Choroid plexus epithelial cell (primary cell): Measurements from ENCODE around the gene S100A3.

Source experiments
- DNase-seq: peaks from one replicate; pipeline ENCODE4 v3.0.0-alpha.2; 2010; ENCODE audit warnings: low read depth
- H3K4me3 ChIP-seq: 2 replicates; pipeline ENCODE4 v1.5.1; 2011; ENCODE audit warnings: low read depth, mild to moderate bottlenecking, control low read depth, low read length, moderate library complexity
- CTCF ChIP-seq: conservative IDR thresholded peaks from 2 replicates; pipeline ENCODE4 v1.5.1; 2011; ENCODE audit warnings: low read depth, mild to moderate bottlenecking, control low read depth, inconsistent platforms, low read length, moderate library complexity

Gene S100A3

GRCh38 chr1:153536671-153537375, 12.2 kb downstream of the S100A3 start:
- no peak for DNase-seq
- no peak overlapping the region for H3K4me3 ChIP-seq
- TF ChIP-seq CTCF: no peak

GRCh38 chr1:153536012-153536670, 12.9 kb downstream of the S100A3 start:
- peak overlapping the region; percentile 69 for H3K4me3 ChIP-seq
- peak; percentile 72 for DNase-seq
- TF ChIP-seq CTCF: no peak

- no peak for TF ChIP-seq CTCF
- DNase-seq: no peak
Measured at GRCh38 chr1:153535242-153536011, 13.6 kb downstream of the S100A3 start, which contains the start of gene S100A6. Gene S100A6, minus strand, starts transcription at chr1:153535991. Its CDS starts 652 bp downstream, at chr1:153535339.

GRCh38 chr1:153534925-153535241, 14.2 kb downstream of the S100A3 start:
- peak overlapping the region; percentile 69 for H3K4me3 ChIP-seq
- no peak for DNase-seq
- no peak for TF ChIP-seq CTCF

More at GRCh38 chr1:153535242-153536011, 13.6 kb downstream of the S100A3 start, which contains the start of gene S100A6:
- peak within 1 kb of the TSS; percentile 69 for H3K4me3 ChIP-seq

- peak overlapping the region; percentile 69 for H3K4me3 ChIP-seq
- no peak for TF ChIP-seq CTCF
- DNase-seq: no peak
Measured at GRCh38 chr1:153534226-153534924, 14.7 kb downstream of the S100A3 start.

- TF ChIP-seq CTCF: no peak
- peak; percentile 85 for DNase-seq
- peak overlapping the region; percentile 45 for H3K4me3 ChIP-seq
Measured at GRCh38 chr1:153533689-153534201, 15.3 kb downstream of the S100A3 start.
